ENCODE data around the gene SELENBP1.

The SELENBP1 gene

GRCh38 chr1:151343587-151343986, 28.9 kb downstream of the SELENBP1 start:
- DNase-seq, result no peak

GRCh38 chr1:151342569-151342968, 29.9 kb downstream of the SELENBP1 start:
- DNase-seq, result no peak

GRCh38 chr1:151342021-151342420, 30.5 kb downstream of the SELENBP1 start:
- DNase-seq, result no peak

- DNase-seq, result peak; percentile 56
These were observed 31.4 kb downstream of the SELENBP1 start for GRCh38 chr1:151340870-151341754.

GRCh38 chr1:151336556-151336955, 35.9 kb downstream of the SELENBP1 start:
- no peak for DNase-seq

GRCh38 chr1:151334822-151335221, 37.7 kb downstream of the SELENBP1 start:
- no peak for DNase-seq

- DNase-seq, result no peak
These were observed 44.4 kb downstream of the SELENBP1 start for GRCh38 chr1:151327903-151328674.

GRCh38 chr1:151327223-151327902, 45.1 kb downstream of the SELENBP1 start, which contains the start of gene PI4KB:
TSS of gene PI4KB (minus strand) at chr1:151327416. CDS start at chr1:151316481, 10,935 bp downstream.
- peak; percentile 93 for DNase-seq

- DNase-seq, result peak; percentile 65
These were observed 45.8 kb downstream of the SELENBP1 start for GRCh38 chr1:151326619-151327222.

GRCh38 chr1:151325646-151326429, 46.7 kb downstream of the SELENBP1 start:
- no peak for DNase-seq

- no peak for DNase-seq
These were observed 47.3 kb downstream of the SELENBP1 start for GRCh38 chr1:151325231-151325630.

GRCh38 chr1:151324390-151324930, 48.0 kb downstream of the SELENBP1 start:
- no peak for DNase-seq

GRCh38 chr1:151318975-151319374, 53.5 kb downstream of the SELENBP1 start:
- DNase-seq, result no peak

GRCh38 chr1:151315565-151316235, 56.8 kb downstream of the SELENBP1 start:
- DNase-seq, result no peak
